Stimulated activated CD8-positive, alpha-beta memory T cell treated with anti-CD3 and anti-CD28 coated beads, Interleukin-7, amount 100 ng/mL, for 1 hour (primary cell): ENCODE data around the gene DECR2.
"Not testable (repeated sequence)": the region's sequence is repeated elsewhere in the genome, so short reads cannot be mapped to it uniquely, and the experiment has no call there.

Source experiments
- DNase-seq, 2 donors: peaks; one replicate each; pipeline ENCODE4 v3.0.0-alpha.2; 2020; ENCODE audit warnings: low read depth in 2 of 2

The DECR2 gene

DNA sequence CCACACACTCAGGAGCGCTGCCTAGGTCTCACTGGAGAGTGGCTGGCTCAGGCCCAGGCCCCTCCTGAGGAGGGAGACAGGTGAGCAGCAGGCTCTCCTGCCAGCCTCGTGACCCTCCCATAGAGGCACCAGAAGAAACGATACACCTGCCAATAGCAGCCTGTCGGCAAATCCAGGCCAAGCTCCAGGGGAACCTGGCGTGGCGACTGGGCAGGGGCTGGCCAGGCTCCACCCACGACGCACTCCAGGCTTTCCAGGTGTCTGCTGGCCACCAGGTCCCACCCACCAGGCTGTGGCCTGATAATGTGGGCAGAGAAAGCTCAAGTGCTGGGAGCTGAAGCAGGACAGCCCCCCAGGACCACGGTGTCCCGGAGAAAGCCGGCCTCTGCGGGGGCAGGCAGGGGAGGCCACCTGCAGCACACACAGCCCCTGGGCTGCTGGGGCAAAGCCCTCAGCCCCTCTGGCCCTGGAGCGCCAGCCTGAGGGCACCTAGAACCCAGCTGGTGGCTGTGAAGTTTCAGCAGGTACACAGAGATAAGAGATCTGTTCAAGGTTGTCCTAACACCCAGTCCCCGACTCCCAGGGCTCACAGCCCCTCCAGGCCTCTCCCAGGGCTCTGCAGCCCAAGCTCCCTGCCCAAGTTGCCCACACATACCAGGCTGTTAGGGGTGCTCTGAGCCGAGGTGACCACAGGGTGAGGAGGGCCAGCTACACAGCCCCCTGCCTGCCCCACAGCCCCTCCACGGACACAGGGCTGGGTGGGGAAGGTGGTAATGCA, 22.3 kb upstream of the DECR2 start:
- no peak for DNase-seq

DNA sequence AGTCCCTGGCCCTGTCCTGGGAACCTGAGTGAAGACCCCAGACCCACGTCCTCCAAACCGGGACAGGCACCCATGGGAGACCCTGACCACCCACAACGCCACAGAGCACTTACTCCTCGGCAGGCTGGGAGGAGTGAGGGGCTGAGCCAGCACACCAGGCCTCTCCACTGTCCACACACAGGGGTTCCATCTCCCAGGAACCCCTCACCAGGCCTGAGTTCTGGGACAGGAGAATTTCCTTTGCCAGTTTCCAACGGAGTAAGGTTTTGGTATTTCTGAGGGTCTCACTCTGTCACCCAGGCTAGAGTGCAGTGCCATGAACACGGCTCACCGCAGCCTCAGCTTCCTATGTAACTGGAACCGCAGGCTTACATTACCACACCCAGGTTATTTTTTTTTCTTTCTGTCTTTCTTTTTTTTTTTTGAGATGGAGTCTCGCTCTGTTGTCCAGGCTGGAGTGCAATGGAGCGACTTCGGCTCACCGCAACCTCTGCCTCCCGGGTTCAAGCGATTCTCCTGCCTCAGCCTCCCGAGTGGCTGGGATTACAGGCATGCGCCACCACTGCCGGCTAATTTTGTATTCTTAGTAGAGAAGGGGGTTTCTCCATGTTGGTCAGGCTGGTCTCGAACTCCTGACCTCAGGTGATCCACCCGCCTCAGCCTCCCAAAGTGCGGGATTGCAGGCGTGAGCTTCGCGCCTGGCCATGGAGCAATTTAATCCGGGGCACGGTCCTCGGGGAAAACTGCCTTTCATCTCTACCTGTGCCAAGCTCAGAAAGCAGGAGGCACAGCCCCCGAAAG, 21.5 kb upstream of the DECR2 start:
- DNase-seq: no peak

DNA sequence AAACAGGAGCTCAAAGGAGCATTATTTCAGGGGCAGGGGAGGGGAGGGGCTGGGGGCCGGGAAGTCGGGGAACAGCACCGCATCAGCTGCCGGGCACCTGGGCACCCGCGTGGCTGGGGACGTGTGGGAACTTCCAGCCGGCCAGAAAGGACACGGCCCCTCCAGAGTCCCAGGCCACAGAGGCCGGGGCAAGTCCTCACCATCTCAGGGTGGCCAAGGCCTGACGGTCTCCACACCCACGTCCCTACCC, 21.0 kb upstream of the DECR2 start:
- DNase-seq: no peak

DNA sequence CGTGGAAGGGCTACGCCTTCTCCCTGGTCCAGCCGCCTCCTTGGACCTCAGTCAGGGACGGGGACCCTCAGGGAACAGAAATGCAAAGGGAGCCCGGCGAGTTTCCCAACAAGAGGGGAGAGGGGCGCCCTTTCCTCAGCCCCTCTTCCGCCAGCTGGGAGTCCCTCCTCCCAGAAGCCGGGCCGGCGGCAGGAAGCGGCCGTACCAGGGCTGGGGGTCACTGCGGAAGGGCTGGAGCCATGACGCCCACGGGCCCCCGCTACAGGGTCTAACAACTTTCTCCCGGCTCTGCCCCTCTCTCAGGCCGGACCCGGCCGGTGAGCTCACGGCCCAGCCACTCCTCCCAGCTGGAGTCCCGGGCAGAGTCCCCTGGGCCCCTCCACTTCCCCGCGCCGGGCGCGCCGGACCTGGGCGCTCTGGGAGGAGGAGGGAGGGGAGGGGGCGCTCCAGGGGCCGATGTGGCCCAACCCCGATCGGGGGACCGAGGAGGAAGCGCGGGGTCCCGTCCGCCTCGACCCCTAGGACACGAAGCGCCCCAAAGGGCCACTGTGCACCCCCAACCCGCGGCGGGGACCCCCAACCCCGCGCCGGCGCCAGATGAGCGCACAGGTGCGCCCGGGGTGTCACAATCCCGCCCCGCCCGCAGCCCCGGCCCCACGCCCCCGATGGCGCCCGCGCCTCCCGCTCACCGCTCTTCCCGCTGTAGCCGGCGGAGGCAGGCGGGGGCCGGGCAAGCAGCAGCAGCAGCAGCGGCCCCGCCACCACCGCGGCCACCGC, 20.5 kb upstream of the DECR2 start:
- DNase-seq: no peak

DNA sequence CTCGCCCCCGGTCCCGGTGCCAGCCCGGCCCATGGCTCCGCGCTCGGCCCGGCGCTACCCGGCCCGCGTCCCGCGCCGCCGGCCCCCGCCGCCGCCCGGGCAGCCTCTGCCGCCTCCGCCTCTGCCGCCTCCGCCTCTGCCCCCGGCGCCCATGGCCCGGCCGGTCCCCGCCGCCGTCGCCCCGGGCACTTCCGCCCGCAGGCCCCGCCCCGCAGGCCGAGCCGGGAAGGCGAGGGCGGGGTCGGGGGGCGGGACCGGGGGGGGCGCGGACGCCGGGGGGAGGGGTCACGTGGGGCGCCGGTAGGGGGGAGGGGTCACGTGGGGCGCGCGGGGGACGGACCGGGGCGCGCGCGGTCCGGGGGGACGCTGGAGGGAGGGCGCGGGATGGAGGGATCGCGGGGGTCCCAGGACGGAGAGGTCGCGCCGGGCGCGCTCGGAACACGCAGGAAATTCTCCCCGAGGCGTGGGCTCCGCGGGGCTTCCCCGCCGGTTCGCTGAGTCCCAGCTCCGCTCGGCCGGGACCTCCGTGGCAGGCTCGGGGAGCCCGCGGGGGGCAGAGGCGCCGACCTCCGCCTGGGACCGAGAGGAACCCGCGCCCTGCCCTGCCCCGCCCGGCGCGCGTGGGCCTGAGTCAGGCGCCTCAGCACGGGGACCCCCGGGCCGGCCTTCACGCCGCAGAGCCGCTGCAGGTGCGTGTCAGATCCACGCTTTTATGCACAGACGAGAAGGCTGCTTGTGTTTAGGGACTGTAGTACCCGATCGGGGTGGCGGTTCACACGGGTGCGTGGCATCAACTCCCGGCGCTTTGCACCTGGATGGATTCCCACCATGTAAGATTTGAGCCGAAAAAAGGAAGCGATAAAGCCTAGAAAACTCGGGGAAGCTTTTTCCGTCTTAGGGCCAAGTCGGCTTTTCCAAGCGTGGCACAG, 19.6 kb upstream of the DECR2 start, which contains the start of gene PGAP6:
Gene PGAP6 (minus strand): TSS at position 190 of the 929 bp plus-strand sequence. CDS start 157 bp downstream, at position 33.
- DNase-seq: peak; percentile 34 to 57

DNA sequence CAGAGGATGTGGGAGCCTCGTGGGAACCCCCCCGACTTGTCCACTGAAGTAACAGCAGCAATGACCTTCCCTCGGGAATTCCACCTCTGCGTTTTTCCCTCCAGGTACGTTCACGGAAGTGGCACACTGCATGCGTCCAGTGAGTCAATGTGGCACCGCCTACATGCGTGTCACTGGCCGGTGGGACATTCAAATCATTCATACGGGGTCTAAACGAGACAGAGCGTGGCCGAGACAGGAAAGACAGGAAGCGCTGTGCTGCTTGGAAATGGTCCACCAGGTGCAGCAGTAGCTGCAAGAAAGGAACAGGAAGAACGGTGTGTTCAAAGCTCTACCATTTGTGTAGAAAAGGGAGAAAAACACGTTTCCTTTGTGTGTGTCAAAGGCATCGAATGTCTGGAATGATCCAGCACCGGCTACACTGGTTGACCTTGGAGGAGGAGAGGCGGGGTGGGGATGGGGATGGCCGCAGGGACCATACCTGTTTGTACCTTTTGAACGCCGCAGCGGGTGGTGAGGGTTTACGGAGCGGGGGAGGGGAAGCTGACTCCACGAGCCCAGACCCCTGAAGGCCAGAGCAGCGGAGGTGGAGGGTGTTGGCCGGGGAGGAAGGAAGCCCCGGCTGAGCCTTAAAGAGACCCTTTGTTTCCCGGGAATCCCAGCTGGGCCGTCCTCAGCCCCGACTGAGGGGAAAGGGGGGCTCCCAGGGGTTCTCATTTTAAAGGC, 18.2 kb upstream of the DECR2 start:
- no peak for DNase-seq

DNA sequence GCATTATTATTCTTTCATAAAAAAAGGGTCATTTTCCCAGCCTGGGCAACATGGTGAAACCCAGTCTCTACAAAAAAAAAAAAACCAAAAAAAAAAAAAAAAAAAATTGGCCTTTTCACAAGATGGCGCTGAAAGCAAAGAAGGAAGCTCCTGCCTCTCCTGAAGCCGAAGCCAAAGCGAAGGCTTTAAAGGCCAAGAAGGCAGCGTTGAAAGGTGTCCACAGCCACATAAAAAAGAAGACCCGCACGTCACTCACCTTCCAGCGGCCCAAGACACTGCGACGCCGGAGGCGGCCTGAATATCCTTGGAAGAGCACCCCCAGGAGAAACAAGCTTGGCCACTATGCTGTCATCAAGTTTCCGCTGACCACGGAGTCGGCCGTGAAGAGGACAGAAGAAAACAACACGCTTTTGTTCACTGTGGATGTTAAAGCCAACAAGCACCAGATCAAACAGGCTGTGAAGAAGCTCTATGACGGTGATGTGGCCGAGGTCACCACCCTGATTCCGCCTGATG, 15.0 kb upstream of the DECR2 start:
- DNase-seq: no peak

DNA sequence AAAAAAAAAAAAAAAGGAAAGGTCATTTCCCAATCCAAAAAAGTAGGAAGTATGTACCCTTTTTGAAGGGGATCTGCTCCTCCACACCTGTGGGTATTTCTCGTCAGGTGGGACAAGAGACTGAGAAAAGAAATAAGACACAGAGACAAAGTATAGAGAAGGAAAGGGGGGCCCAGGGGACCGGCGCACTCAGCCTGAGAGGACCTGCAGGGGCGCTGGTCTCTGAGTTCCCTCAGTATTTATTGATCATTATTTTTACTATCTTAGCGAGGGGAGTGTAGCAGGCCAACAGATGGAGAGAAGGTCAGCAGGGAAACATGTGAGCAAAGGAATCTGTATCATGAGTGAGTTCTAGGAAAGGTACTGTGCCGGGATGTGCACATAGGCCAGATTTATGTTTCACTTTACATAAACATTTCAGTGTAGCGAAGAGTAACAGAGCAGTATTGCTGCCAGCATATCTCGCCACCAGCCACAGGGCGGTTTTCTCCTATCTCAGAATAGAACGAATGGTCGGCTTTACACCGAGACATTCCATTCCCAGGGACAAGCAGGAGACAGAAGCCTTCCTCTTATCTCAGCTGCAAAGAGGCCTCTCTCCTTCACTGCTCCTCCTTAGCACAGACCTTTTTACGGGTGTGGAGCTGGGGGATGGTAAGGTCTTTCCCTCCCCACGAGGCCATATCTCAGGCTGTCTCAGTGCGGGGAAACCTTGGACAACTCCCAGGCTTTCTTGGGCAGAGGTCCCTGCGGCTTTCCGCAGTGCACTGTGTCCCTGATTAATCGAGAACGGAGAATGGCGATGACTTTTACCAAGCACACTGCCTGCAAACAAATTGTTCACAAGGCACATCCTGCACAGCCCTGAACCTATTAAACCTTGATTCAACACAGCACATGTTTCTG, 13.7 kb upstream of the DECR2 start:
- DNase-seq: not testable (repeated sequence)

DNA sequence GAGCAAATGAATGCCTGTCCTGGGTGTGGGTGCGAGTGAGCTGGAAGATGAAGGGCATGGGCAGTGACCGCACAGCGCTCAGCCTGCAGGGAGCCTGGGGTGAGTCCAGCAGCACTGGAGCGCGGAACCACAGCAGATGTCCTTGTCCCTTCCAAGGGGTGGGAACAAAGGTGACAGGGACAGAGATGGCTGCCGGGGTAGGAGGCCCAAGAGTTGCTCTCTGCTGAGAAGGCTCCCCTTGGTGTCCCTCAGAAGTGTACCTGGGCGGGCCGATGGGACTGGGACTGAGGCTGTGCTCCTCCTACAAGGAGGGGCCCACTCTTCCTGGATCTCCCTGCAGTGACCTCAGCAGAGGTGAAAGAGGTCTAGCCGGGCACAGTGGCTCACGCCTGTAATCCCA, 12.3 kb upstream of the DECR2 start:
- DNase-seq: no peak

DNA sequence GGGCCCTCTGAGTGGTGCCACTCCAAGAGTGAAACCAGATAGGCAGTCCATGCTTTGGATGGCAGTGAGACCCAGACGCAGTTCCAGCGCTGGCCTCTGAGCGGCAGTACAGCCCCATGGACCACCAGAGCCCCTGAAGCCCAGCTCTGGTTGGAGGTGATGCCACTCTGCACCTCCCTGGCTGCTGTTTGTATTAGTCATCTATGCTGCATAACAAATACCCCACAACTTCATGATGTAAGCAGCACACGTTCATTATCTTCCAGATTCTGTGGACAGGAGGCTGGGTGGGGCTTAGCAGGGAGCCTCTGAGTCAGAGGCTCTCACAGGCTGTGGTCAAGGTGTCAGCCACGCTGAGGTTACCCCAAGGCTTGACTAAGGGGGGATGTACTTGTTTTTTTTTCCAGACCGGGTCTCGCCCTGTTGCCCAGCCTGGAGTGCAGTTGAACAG, 9.8 kb upstream of the DECR2 start:
- DNase-seq: peak; percentile 51 to 74

DNA sequence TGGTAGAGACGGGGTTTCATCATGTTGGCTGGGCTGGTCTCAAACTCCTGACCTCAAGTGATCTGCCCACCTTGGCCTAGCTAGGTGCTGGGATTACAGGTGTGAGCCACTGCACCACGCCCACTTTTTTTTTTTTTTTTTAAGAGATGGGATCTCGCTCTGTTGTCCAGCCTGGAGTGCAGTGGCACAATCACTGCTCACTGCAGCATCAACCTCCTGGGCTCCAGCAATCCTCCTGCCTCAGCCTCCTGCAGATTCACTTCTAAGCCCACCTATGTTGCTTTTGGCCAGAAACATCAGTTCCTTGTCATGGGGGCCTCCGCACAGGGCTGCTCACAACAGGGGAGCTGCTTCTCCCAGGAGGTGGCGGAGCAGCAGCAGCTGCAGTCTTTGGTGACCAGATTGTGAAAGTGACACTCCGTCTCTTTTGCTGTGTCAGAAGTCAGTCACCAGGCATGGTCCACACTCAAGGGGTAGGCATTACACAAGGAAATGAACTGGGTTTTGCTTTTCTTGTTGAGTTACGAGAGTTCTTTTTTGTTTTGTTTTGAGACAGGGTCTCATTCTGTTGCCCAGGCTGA, 9.1 kb upstream of the DECR2 start:
- no peak for DNase-seq

DNA sequence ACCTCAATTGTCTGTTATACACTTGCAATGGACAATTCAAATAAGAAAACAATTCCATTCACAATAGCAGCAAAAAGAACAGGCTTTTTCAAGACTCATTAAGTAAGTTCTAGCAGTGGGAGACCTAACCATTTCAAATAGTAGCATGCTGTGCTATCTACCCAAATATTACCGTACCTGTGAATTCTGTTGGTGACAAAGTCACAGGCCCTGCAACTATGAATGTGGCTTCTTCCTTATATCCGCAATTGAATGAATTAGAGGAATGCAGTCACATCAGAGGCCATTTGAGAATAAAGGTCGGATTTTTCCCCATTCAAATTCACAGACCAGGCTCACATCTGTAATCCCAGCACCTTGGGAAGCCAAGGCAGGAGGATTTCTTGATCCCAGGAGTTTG, 5.5 kb upstream of the DECR2 start:
- DNase-seq: no peak

DNA sequence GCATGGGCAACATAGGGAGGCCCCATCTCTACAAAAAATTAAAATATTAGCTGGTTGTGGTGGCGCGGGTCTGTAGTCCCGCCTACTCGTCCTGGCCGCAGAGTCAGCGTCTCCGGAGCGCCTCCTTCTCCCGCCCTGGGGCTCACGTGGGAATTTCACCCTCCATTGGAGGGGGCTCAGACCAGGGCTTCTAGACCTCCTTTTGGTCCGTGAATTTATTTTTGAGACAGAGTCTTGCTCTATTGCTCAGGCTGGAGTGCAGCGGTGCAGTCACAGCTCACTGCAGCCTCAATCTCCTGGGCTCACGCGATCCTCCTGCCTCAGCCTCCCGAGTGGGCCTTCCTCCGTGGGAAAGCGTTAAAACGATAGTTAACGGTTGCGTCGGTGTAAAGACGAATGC, 5.1 kb upstream of the DECR2 start:
- no peak for DNase-seq

DNA sequence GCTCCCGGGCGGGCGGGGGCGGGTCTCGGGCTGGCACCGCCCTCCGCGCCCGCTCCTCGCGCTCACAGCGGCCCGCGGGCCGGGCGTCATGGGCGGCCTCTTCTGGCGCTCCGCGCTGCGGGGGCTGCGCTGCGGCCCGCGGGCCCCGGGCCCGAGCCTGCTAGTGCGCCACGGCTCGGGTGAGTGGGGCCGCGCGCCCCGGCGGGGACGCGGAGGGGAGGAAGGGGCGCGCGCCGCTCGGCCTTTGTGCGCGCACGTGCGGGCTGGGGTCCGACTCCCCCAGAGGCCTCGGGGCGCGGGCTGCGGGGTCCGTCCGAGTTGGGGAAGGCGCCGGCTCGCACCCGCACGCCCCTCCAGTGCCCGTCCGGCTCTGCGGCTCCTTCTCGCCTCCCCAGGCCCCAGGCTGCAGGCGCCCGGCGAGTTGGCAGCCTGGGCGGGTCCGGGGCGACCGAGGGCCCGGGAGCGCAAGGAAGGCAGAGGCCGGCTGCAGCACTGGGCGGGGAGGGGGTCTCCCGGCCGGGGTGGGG, 4.5 kb upstream of the DECR2 start, which contains the start of gene NME4:
Gene NME4 (plus strand): TSS at position 65 of the 527 bp plus-strand sequence. CDS start 24 bp downstream, at position 89.
- DNase-seq: no peak

DNA sequence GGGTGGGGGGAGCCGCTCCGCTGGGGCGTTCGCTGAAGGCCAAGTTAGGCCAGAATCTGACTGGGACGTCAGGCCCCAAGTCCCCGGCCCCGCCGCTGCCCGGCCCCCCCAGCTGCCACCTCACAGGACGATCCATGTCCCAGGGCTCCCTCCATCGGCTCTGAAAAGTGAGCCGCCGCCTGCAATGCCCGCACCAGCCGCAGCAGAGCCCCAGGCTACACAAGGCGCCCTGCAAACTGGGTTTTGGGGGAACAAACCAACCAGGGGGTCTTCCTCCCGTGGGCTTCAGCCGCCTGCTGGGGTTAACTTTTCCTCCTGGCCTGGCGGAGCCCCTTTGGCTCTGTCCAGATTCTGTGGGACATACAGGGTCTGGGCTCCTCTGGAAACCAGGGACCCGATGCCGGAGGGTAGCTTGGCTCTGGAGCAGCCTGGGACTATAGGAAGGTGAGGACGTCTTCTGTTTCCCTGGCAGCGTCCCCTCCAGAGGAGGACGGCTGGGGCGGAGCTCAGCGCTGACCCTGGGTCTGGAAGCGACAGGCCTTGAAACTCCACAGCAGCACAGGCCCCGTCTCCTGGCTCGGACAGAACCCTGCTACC, 3.9 kb upstream of the DECR2 start:
- DNase-seq: no peak

DNA sequence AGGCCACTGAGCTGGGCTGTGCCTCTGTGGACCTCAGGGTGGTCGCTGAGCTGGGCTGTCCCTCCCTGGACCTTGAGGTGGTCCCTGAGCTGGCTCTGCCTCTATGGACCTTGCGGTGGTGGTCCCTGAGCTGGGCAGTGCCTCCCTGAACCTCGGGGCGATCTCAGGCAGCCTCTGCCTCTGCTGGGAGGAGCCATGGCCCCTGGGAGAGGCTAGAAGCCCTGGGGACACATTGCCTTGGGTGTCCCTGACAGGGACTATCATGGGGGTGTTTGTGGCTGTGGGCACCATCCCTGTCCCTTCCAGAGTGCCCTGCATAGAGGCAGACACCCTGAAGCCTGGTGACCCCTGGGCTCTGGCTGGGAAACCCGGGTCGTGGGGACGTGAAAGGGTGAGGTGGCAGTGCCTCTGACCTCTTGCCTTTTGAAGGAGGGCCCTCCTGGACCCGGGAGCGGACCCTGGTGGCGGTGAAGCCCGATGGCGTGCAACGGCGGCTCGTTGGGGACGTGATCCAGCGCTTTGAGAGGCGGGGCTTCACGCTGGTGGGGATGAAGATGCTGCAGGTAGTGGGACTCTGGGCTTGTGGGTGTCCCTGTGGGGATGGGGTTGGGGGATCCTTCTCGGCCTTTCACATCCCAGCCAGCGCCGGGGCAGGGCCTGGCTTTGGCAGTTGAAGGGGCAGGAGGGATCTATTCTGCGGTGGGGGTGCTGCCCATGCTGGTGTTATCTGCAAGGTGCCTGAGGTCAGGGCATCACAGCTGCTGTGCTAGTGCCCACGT, 2.9 kb upstream of the DECR2 start:
- no peak for DNase-seq

DNA sequence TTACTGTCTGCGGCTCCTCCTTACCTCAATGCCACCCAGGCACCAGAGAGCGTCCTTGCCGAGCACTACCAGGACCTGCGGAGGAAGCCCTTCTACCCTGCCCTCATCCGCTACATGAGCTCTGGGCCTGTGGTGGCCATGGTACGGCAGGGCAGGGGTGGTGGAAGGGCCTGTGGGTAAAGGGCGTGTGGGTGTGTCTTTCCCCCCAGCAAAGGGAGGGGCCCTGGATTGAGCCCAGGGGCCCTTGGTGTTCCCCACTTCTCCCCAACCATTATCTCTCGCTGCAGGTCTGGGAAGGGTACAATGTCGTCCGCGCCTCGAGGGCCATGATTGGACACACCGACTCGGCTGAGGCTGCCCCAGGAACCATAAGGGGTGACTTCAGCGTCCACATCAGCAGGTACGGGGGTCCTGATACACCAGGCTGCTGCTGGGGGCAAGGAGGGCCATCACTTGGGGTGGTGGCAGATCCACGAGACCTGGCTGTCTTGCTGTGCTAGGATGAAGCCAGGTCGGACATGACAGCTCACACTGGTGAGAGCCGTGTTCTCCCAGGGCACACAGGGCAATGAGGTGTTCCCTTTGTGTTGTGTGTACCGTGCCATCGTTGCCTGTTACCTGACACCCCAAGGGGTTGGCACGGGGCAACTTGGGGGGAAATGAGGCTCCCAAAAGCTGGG, 2.2 kb upstream of the DECR2 start:
- no peak for DNase-seq
